HG03060 (cell line): Measurements from ENCODE around the gene PCNX3.
"Not testable (repeated sequence)": the region's sequence is repeated elsewhere in the genome, so short reads cannot be mapped to it uniquely, and the experiment has no call there.

Experiments used
- ATAC-seq: cut with Tn5 transposase; IDR thresholded peaks from one replicate; pipeline ENCODE4 v1.9.1; 2021; ENCODE audit warnings: low read depth, moderate number of reproducible peaks; ENCODE audit not compliant: unreplicated experiment

PCNX3 gene

DNA sequence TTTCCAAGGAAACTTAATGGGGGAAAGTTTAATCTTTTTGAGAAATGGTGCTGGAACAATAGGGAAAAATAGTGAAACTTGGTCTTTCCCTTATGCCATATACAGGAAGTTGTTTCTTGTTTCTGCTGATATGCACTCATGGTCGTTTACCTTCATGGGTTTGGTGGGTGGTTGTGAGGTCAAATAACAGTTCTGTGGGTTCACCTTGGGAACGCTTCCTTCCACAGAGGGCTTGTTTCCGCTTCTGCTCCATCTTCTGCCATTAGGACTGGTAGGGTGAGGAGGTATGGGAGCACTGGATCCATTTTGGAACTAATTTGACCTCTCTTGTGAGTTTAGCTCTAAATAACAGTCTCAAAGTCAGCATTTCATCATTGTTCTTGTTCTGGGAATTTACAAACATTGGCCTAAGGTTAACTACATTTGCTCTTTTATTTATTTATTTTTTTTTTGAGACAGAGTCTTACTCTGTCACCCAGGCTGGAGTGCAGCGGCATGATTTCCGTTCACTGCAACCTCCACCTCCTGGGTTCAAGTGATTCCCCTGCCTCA lies 64.7 kb downstream of the PCNX3 start:
- ATAC-seq: no peak

DNA sequence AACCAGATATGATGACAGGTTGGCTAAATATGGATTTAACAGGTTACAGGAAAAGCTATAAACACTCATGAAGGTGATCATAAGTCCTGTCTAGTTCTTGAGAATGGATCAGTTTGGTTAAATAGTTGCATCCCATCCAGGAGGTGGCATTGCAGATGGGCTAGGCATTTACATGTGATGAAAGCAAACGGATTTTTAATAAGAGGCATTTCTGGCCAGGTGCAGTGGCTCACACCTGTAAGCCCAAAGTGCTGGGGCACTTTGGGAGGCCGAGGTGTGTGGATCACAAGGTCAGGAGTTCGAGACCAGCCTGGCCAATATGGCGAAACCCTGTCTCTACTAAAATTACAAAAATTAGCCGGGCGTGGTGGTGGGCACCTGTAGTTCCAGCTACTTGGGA lies 67.9 kb downstream of the PCNX3 start:
- not testable (repeated sequence) for ATAC-seq

DNA sequence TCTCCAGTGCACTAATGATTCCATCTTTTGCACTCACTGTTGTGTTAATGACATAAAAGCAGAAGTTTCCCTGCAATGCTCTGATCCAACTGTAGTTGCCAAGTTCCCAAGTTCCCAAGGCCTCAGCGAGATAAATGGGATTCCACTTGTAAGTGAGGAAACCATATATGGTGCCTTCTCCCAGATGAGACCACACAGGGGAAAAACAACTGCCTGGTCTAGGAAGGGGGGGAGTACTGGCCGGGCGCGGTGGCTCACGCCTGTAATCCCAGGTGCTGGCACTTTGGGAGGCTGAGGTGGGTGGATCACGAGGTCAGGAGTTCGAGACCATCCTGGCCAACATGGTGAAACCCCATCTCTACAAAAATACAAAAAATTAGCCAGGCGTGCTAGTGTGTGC lies 70.4 kb downstream of the PCNX3 start:
- no peak for ATAC-seq
